Measurements from ENCODE around the gene BRIP1. TPM values are rescaled to one million over a fixed set of nuclear protein-coding genes. Genes with fewer than 3 reads are reported as not detected.

The BRIP1 gene
- total and polyA plus RNA-seq, 2 donors (not counting 1 experiment from before 2014, with no cell fraction given) = 4.0 to 8.1 TPM

DNA sequence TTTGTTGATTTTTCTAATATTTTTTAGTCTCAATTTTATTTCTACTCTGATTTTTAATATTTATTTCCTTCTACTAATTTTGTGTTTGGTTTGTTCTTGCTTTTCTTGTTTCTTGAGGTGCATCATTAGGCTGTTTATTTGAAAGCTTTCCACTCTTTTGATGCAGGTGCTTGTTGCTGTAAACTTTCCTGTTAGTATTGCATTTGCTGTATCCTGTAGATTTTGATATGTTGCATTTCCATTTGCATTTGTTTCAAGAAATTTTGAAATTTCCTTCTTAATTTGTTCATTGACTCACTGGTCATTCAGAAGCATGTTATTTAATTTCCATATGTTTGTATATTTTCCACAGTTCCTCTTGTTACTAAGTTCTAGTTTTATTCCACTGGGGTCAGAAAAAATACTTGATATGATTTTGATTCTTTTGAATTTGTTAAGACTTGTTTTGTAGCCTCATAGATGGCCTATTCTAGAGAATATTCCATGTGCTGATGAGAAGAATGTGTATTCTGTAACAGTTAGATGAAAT is 229.3 kb downstream of the BRIP1 start:
- Histone ChIP-seq H3K36me3 (ENCODE audit: control insufficient read depth, insufficient read depth, low read length) (no peaks in the 10 kb centered on the region), H3K9ac (ENCODE audit: insufficient read depth, low read length) (no peak overlapping the region), H4K20me1 (ENCODE audit: control insufficient read depth, extremely low read depth, insufficient read depth, low read length) (no peaks in the 10 kb centered on the region), H3K4me1 (ENCODE audit: control insufficient read depth, extremely low read depth, insufficient read depth, low read length) (no peaks in the 10 kb centered on the region), H3K4me3 (replicated peaks in 1 of 4; ENCODE audit: control extremely low read depth in 1 of 4, insufficient read depth in 1 of 4, low read depth in 3 of 4, low read length in 4 of 4) (no peak overlapping the region), H2AFZ (ENCODE audit: low read length) (no peak overlapping the region), H3K27me3 (ENCODE audit: control insufficient read depth, insufficient read depth, low read length) (no peaks in the 10 kb centered on the region), H3K9me3 (ENCODE audit: control insufficient read depth, insufficient read depth, low read depth, low read length) (no peaks in the 10 kb centered on the region), H3K27ac (ENCODE audit: insufficient read depth, low read length) (no peak overlapping the region), H3K4me2 (ENCODE audit: extremely low read depth, insufficient read depth, low read length) (no peak overlapping the region), H3K79me2 (ENCODE audit: control insufficient read depth, insufficient read depth, low read length) (no peaks in the 10 kb centered on the region)
- DNase-seq (ENCODE audit: low read depth in 2 of 2) = no peak
- no peak for TF ChIP-seq EZH2 (IDR thresholded peaks at IDR 0.05; ENCODE audit: low read length, missing control alignments)
- TF ChIP-seq, protein P1, sequence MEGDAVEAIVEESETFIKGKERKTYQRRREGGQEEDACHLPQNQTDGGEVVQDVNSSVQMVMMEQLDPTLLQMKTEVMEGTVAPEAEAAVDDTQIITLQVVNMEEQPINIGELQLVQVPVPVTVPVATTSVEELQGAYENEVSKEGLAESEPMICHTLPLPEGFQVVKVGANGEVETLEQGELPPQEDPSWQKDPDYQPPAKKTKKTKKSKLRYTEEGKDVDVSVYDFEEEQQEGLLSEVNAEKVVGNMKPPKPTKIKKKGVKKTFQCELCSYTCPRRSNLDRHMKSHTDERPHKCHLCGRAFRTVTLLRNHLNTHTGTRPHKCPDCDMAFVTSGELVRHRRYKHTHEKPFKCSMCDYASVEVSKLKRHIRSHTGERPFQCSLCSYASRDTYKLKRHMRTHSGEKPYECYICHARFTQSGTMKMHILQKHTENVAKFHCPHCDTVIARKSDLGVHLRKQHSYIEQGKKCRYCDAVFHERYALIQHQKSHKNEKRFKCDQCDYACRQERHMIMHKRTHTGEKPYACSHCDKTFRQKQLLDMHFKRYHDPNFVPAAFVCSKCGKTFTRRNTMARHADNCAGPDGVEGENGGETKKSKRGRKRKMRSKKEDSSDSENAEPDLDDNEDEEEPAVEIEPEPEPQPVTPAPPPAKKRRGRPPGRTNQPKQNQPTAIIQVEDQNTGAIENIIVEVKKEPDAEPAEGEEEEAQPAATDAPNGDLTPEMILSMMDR (conservative IDR thresholded peaks at IDR 0.05 in 1 of 2, IDR thresholded peaks at IDR 0.05 in 1 of 2; ENCODE audit: low read depth in 1 of 2, low read length in 2 of 2) = no peak

DNA sequence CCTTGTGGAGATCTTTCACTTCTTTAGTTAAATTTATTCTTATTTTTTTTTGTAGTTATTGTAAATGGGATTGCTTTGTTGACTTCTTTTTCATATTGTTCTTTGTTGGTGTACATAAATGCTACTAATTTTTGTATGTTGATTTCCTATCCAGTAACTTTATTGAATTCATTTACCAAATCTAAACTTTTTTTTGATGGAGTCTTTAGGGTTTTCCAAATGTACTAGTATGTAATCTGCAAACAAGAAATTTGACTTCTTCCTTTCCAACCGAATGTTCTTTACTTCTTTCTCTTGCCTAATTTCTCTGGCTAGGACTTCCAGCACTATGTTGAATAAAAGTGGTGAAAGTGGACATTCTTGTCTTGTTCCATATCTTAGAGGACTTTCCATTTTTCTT is 230.5 kb downstream of the BRIP1 start:
- Histone ChIP-seq H3K4me2 (ENCODE audit: extremely low read depth, insufficient read depth, low read length) (no peak overlapping the region), H3K4me3 (replicated peaks in 1 of 4; ENCODE audit: control extremely low read depth in 1 of 4, insufficient read depth in 1 of 4, low read depth in 3 of 4, low read length in 4 of 4) (no peak overlapping the region), H3K4me1 (ENCODE audit: control insufficient read depth, extremely low read depth, insufficient read depth, low read length) (no peaks in the 10 kb centered on the region), H4K20me1 (ENCODE audit: control insufficient read depth, extremely low read depth, insufficient read depth, low read length) (no peaks in the 10 kb centered on the region), H2AFZ (ENCODE audit: low read length) (no peak overlapping the region), H3K9me3 (ENCODE audit: control insufficient read depth, insufficient read depth, low read depth, low read length) (no peaks in the 10 kb centered on the region), H3K79me2 (ENCODE audit: control insufficient read depth, insufficient read depth, low read length) (no peaks in the 10 kb centered on the region), H3K36me3 (ENCODE audit: control insufficient read depth, insufficient read depth, low read length) (no peaks in the 10 kb centered on the region), H3K9ac (ENCODE audit: insufficient read depth, low read length) (no peak overlapping the region), H3K27ac (ENCODE audit: insufficient read depth, low read length) (no peak overlapping the region), H3K27me3 (ENCODE audit: control insufficient read depth, insufficient read depth, low read length) (no peaks in the 10 kb centered on the region)
- no peak for DNase-seq (ENCODE audit: low read depth in 2 of 2)
- TF ChIP-seq, protein P1 (conservative IDR thresholded peaks at IDR 0.05 in 1 of 2, IDR thresholded peaks at IDR 0.05 in 1 of 2; ENCODE audit: low read depth in 1 of 2, low read length in 2 of 2) = no peak
- no peak for TF ChIP-seq EZH2 (IDR thresholded peaks at IDR 0.05; ENCODE audit: low read length, missing control alignments)

DNA sequence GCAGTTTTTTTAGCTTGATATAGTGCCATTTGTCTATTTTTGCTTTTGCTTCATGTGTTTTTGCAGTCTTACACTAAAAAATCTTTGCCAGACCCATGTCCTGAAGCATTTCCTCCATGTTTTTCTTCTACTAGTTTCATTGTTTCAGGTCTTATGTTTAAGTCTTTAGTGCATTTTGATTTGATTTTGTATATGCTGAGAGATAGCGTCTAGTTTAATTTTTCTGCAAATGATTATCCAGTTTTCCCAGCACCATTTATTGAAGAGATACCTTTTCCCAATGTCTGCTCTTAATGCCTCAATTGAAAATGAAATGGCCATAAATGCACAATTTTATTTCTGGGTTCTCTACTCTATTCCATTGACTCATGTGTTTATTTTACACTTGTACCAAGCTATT is 231.5 kb downstream of the BRIP1 start:
- no peak for DNase-seq (ENCODE audit: low read depth in 2 of 2)
- Histone ChIP-seq H3K4me2 (ENCODE audit: extremely low read depth, insufficient read depth, low read length) (no peak overlapping the region), H2AFZ (ENCODE audit: low read length) (no peak overlapping the region), H3K9ac (ENCODE audit: insufficient read depth, low read length) (no peak overlapping the region), H3K9me3 (ENCODE audit: control insufficient read depth, insufficient read depth, low read depth, low read length) (no peaks in the 10 kb centered on the region), H4K20me1 (ENCODE audit: control insufficient read depth, extremely low read depth, insufficient read depth, low read length) (no peaks in the 10 kb centered on the region), H3K4me3 (replicated peaks in 1 of 4; ENCODE audit: control extremely low read depth in 1 of 4, insufficient read depth in 1 of 4, low read depth in 3 of 4, low read length in 4 of 4) (no peak overlapping the region), H3K4me1 (ENCODE audit: control insufficient read depth, extremely low read depth, insufficient read depth, low read length) (no peaks in the 10 kb centered on the region), H3K27ac (ENCODE audit: insufficient read depth, low read length) (no peak overlapping the region), H3K79me2 (ENCODE audit: control insufficient read depth, insufficient read depth, low read length) (no peaks in the 10 kb centered on the region), H3K27me3 (ENCODE audit: control insufficient read depth, insufficient read depth, low read length) (no peaks in the 10 kb centered on the region), H3K36me3 (ENCODE audit: control insufficient read depth, insufficient read depth, low read length) (no peaks in the 10 kb centered on the region)
- TF ChIP-seq, protein P1 (conservative IDR thresholded peaks at IDR 0.05 in 1 of 2, IDR thresholded peaks at IDR 0.05 in 1 of 2; ENCODE audit: low read depth in 1 of 2, low read length in 2 of 2) = no peak

Other genes starting within 250 kb of the BRIP1 start
- gene INTS2, start 64.5 kb upstream of the BRIP1 start, total RNA-seq = 16.0 and 17.2 TPM in 2 replicates
- 8.9 and 9.3 TPM in 2 replicates for gene INTS2, start 64.5 kb upstream of the BRIP1 start, polyA plus RNA-seq
- 39.0 and 47.1 TPM in 2 replicates for gene MED13, start 201.8 kb upstream of the BRIP1 start, total RNA-seq
- gene MED13, start 201.8 kb upstream of the BRIP1 start, polyA plus RNA-seq = 19.4 and 36.2 TPM in 2 replicates